ENCODE results near the gene PLEKHN1. TPM values are rescaled to one million over a fixed set of nuclear protein-coding genes. Genes with fewer than 3 reads are reported as not detected.
"Not testable (repeated sequence)": the region's sequence is repeated elsewhere in the genome, so short reads cannot be mapped to it uniquely, and the experiment has no call there.

PLEKHN1 gene
- total RNA-seq, 2 donors from 2014 or later: 2.8 to 6.3 TPM

- no peaks in the 10 kb centered on the region for H3K36me3 Mint-ChIP-seq (ENCODE audit: low read depth)
- no peak for ATAC-seq (replicated peaks)
- no peak overlapping the region for H3K4me3 Mint-ChIP-seq
- no peak overlapping the region for H3K27ac Mint-ChIP-seq
- no peaks in the 10 kb centered on the region for H3K9me3 Mint-ChIP-seq
- peaks cover 7% of the 10 kb centered on the region for H3K27me3 Mint-ChIP-seq
- H3K4me1 Mint-ChIP-seq: peaks cover 6% of the 10 kb centered on the region
Measured at GRCh38 chr1:978835-979743, 12.8 kb downstream of the PLEKHN1 start.

GRCh38 chr1:979744-980072 is 13.4 kb downstream of the PLEKHN1 start:
- Mint-ChIP-seq H3K36me3 (ENCODE audit: low read depth) (no peaks in the 10 kb centered on the region), H3K4me1 (peaks cover 6% of the 10 kb centered on the region), H3K9me3 (no peaks in the 10 kb centered on the region), H3K27ac (no peak overlapping the region), H3K27me3 (peaks cover 7% of the 10 kb centered on the region), H3K4me3 (no peak overlapping the region)
- no peak for ATAC-seq (replicated peaks)

GRCh38 chr1:980137-980571 is 13.9 kb downstream of the PLEKHN1 start:
- Mint-ChIP-seq H3K4me1 (peaks cover 6% of the 10 kb centered on the region), H3K4me3 (no peak overlapping the region), H3K9me3 (no peaks in the 10 kb centered on the region), H3K27me3 (peaks cover 9% of the 10 kb centered on the region), H3K27ac (no peak overlapping the region), H3K36me3 (ENCODE audit: low read depth) (no peaks in the 10 kb centered on the region)
- no peak for ATAC-seq (replicated peaks)

- Mint-ChIP-seq H3K27me3 (peaks cover 8% of the 10 kb centered on the region), H3K4me3 (no peak overlapping the region), H3K9me3 (no peaks in the 10 kb centered on the region), H3K36me3 (ENCODE audit: low read depth) (no peaks in the 10 kb centered on the region), H3K4me1 (peaks cover 3% of the 10 kb centered on the region), H3K27ac (no peak overlapping the region)
- no peak for ATAC-seq (replicated peaks)
Measured at GRCh38 chr1:980602-981395, 14.5 kb downstream of the PLEKHN1 start.

- no peak for ATAC-seq (replicated peaks)
- Mint-ChIP-seq H3K4me3 (no peak overlapping the region), H3K27me3 (peaks cover 10% of the 10 kb centered on the region), H3K4me1 (no peaks in the 10 kb centered on the region), H3K36me3 (ENCODE audit: low read depth) (no peaks in the 10 kb centered on the region), H3K27ac (no peak overlapping the region), H3K9me3 (no peaks in the 10 kb centered on the region)
Measured at GRCh38 chr1:981491-981954, 15.2 kb downstream of the PLEKHN1 start.

GRCh38 chr1:981955-982558 is 15.8 kb downstream of the PLEKHN1 start, which contains the start of gene PERM1:
TSS of gene PERM1 (minus strand) at chr1:982093. CDS start at chr1:981029, 1,064 bp downstream.
- no peak for ATAC-seq (replicated peaks)
- H3K27ac Mint-ChIP-seq: no peak within 1 kb of the TSS
- no peaks in the 10 kb centered on the region for H3K9me3 Mint-ChIP-seq
- H3K36me3 Mint-ChIP-seq (ENCODE audit: low read depth): no peaks in the 10 kb centered on the region
- no peaks in the 10 kb centered on the region for H3K4me1 Mint-ChIP-seq
- peaks cover 11% of the 10 kb centered on the region for H3K27me3 Mint-ChIP-seq
- H3K4me3 Mint-ChIP-seq: no peak within 1 kb of the TSS

GRCh38 chr1:982765-983436 is 16.6 kb downstream of the PLEKHN1 start:
- peaks cover 11% of the 10 kb centered on the region for H3K27me3 Mint-ChIP-seq
- no peaks in the 10 kb centered on the region for H3K9me3 Mint-ChIP-seq
- H3K4me3 Mint-ChIP-seq: no peak overlapping the region
- ATAC-seq (replicated peaks): no peak
- H3K27ac Mint-ChIP-seq: no peak overlapping the region
- H3K4me1 Mint-ChIP-seq: no peaks in the 10 kb centered on the region
- no peaks in the 10 kb centered on the region for H3K36me3 Mint-ChIP-seq (ENCODE audit: low read depth)

- Mint-ChIP-seq H3K9me3 (no peaks in the 10 kb centered on the region), H3K27me3 (peaks cover 16% of the 10 kb centered on the region), H3K36me3 (ENCODE audit: low read depth) (no peaks in the 10 kb centered on the region), H3K27ac (no peak overlapping the region), H3K4me3 (no peak overlapping the region), H3K4me1 (no peaks in the 10 kb centered on the region)
- peak; percentile 78 for ATAC-seq (replicated peaks)
Measured at GRCh38 chr1:983798-984475, 17.7 kb downstream of the PLEKHN1 start.

GRCh38 chr1:984476-984814 is 18.2 kb downstream of the PLEKHN1 start:
- Mint-ChIP-seq H3K27ac (no peak overlapping the region), H3K9me3 (no peaks in the 10 kb centered on the region), H3K36me3 (ENCODE audit: low read depth) (no peaks in the 10 kb centered on the region), H3K27me3 (peaks cover 20% of the 10 kb centered on the region), H3K4me3 (no peak overlapping the region), H3K4me1 (no peaks in the 10 kb centered on the region)
- no peak for ATAC-seq (replicated peaks)

- no peak overlapping the region for H3K4me3 Mint-ChIP-seq
- no peak for ATAC-seq (replicated peaks)
- H3K4me1 Mint-ChIP-seq: no peaks in the 10 kb centered on the region
- peaks cover 20% of the 10 kb centered on the region for H3K27me3 Mint-ChIP-seq
- no peaks in the 10 kb centered on the region for H3K9me3 Mint-ChIP-seq
- H3K36me3 Mint-ChIP-seq (ENCODE audit: low read depth): no peaks in the 10 kb centered on the region
- H3K27ac Mint-ChIP-seq: no peak overlapping the region
Measured at GRCh38 chr1:985126-985525, 18.8 kb downstream of the PLEKHN1 start.

GRCh38 chr1:988061-988460 is 21.8 kb downstream of the PLEKHN1 start:
- H3K36me3 Mint-ChIP-seq (ENCODE audit: low read depth): not testable (repeated sequence)
- H3K4me1 Mint-ChIP-seq: peaks cover 11% of the 10 kb centered on the region

GRCh38 chr1:991275-991674 is 25.0 kb downstream of the PLEKHN1 start:
- H3K4me3 Mint-ChIP-seq; H3K9me3 Mint-ChIP-seq; H3K36me3 Mint-ChIP-seq (ENCODE audit: low read depth); H3K27ac Mint-ChIP-seq; ATAC-seq (replicated peaks): not testable (repeated sequence)
- Mint-ChIP-seq H3K27me3 (peaks cover 24% of the 10 kb centered on the region), H3K4me1 (peaks cover 11% of the 10 kb centered on the region)

More at GRCh38 chr1:988061-988460, 21.8 kb downstream of the PLEKHN1 start:
- H3K4me3 Mint-ChIP-seq; H3K9me3 Mint-ChIP-seq; H3K27ac Mint-ChIP-seq; ATAC-seq (replicated peaks): not testable (repeated sequence)
- H3K27me3 Mint-ChIP-seq: peaks cover 20% of the 10 kb centered on the region

GRCh38 chr1:991895-992294 is 25.6 kb downstream of the PLEKHN1 start:
- Mint-ChIP-seq H3K27ac (peak overlapping the region; percentile 0), H3K4me3 (peak overlapping the region; percentile 29), H3K4me1 (peaks cover 11% of the 10 kb centered on the region), H3K9me3 (no peaks in the 10 kb centered on the region), H3K27me3 (peaks cover 22% of the 10 kb centered on the region), H3K36me3 (ENCODE audit: low read depth) (no peaks in the 10 kb centered on the region)
- ATAC-seq (replicated peaks): no peak

GRCh38 chr1:992362-992761 is 26.1 kb downstream of the PLEKHN1 start:
- Mint-ChIP-seq H3K9me3 (no peaks in the 10 kb centered on the region), H3K27ac (peak overlapping the region; percentile 0), H3K4me1 (peaks cover 11% of the 10 kb centered on the region), H3K36me3 (ENCODE audit: low read depth) (no peaks in the 10 kb centered on the region), H3K4me3 (peak overlapping the region; percentile 29), H3K27me3 (peaks cover 27% of the 10 kb centered on the region)
- ATAC-seq (replicated peaks): peak; percentile 93
